HT-29 (cell line): ENCODE measurements around the gene THSD8. TPM values are rescaled to one million over a fixed set of nuclear protein-coding genes. Genes with fewer than 3 reads are reported as not detected.

ENCODE experiments used
- small RNA-seq: library from RNA; depleted of rRNA; stranded (forward); fragments of <200 nt; gene quantifications from one replicate; pipeline ENCODE3, GENCODE V24; 2014
- total RNA-seq: library from RNA; depleted of rRNA; stranded (reverse); fragments of >200 nt; shearing (Covaris generic); gene quantifications from 2 replicates; pipeline ENCODE4 v1.2.3, GENCODE V29; 2014; rRNA removed

Gene THSD8
- total RNA-seq, 1 experiment from 2014 or later: not detected

Small RNA genes within 50 kb of the gene (small RNA-seq; reads per million reads assigned to genes)
- gene MIR5684 (not detected), gene MIR6794 (not detected)

Other genes with a start within 250 kb of the THSD8 start
- 1.6 and 2.0 TPM in 2 replicates for gene ZNF490, start 191.3 kb upstream of the THSD8 start, total RNA-seq
- gene ZNF791, start 191.1 kb upstream of the THSD8 start, total RNA-seq: 3.0 and 4.4 TPM in 2 replicates
- gene MAN2B1, start 135.3 kb upstream of the THSD8 start, total RNA-seq: 18.4 and 35.1 TPM in 2 replicates
- gene WDR83, start 135.3 kb upstream of the THSD8 start, total RNA-seq: 21.7 and 22.1 TPM in 2 replicates
- 95.0 and 95.4 TPM in 2 replicates for gene DHPS, start 120.2 kb upstream of the THSD8 start, total RNA-seq
- not detected in 2 replicates for gene GNG14, start 114.1 kb upstream of the THSD8 start, total RNA-seq
- gene FBXW9, start 105.4 kb upstream of the THSD8 start, total RNA-seq: 32.9 and 38.0 TPM in 2 replicates
- 24.5 TPM in 2 replicates for gene TNPO2, start 78.1 kb upstream of the THSD8 start, total RNA-seq
- 258 and 260 TPM in 2 replicates for gene TRIR, start 67.4 kb upstream of the THSD8 start, total RNA-seq
- 90.4 and 105 TPM in 2 replicates for gene GET3, start 64.6 kb upstream of the THSD8 start, total RNA-seq
- 0.37 and 0.48 TPM in 2 replicates for gene BEST2, start 50.3 kb upstream of the THSD8 start, total RNA-seq
- gene HOOK2, start 26.5 kb upstream of the THSD8 start, total RNA-seq: 64.1 and 72.2 TPM in 2 replicates
- gene JUNB, start 10.6 kb upstream of the THSD8 start, total RNA-seq: 568 and 620 TPM in 2 replicates
- 378 and 396 TPM in 2 replicates for gene PRDX2, start 269 bp upstream of the THSD8 start, total RNA-seq
- 48.2 and 55.4 TPM in 2 replicates for gene RNASEH2A, start 4.5 kb downstream of the THSD8 start, total RNA-seq
- gene RTBDN, start 32.5 kb downstream of the THSD8 start, total RNA-seq: 0.13 and 0.16 TPM in 2 replicates
- gene MAST1, start 36.4 kb downstream of the THSD8 start, total RNA-seq: 0.58 and 1.7 TPM in 2 replicates
- gene DNASE2, start 79.4 kb downstream of the THSD8 start, total RNA-seq: 20.9 and 27.6 TPM in 2 replicates
- not detected in 2 replicates for gene KLF1, start 85.1 kb downstream of the THSD8 start, total RNA-seq
- 24.6 and 27.2 TPM in 2 replicates for gene GCDH, start 89.1 kb downstream of the THSD8 start, total RNA-seq
- not detected in 2 replicates for gene SYCE2, start 117.2 kb downstream of the THSD8 start, total RNA-seq
- 84.6 and 96.2 TPM in 2 replicates for gene FARSA, start 131.6 kb downstream of the THSD8 start, total RNA-seq
- 803 and 831 TPM in 2 replicates for gene CALR, start 136.5 kb downstream of the THSD8 start, total RNA-seq
- gene RAD23A, start 143.8 kb downstream of the THSD8 start, total RNA-seq: 217 TPM in 2 replicates
- 75.2 and 80.9 TPM in 2 replicates for gene GADD45GIP1, start 155.2 kb downstream of the THSD8 start, total RNA-seq
- gene DAND5, start 167.5 kb downstream of the THSD8 start, total RNA-seq: 0.31 TPM in 1 of 2 replicates, not detected in the other
- 22.4 and 32.3 TPM in 2 replicates for gene NFIX, start 193.4 kb downstream of the THSD8 start, total RNA-seq